HCT116 (cell line): Measurements from ENCODE around the gene NOS1. TPM values are rescaled to one million over a fixed set of nuclear protein-coding genes. Genes with fewer than 3 reads are reported as not detected.
"Not testable (repeated sequence)": the region's sequence is repeated elsewhere in the genome, so short reads cannot be mapped to it uniquely, and the experiment has no call there.

ENCODE experiments used
- ATAC-seq: fragments of 200-7000 bp; cut with Tn5 transposase; 2 replicates; pipeline ENCODE4 v1.9.1; 2020; ENCODE audit warnings: mild to moderate bottlenecking, moderate library complexity
- BruUV-seq: library from RNA; stranded (reverse); fragments of 400-500 nt; replicated peaks from 2 replicates; lab custom pipeline; 2021; lab: Mats Ljungman, UMichigan
- CTCF ChIA-PET: fragments of 300-600 bp; sonication (Branson Sonifier 250); formaldehyde crosslinking; loops from one replicate; lab custom pipeline; 2021; ENCODE audit warnings: antibody characterized with exemption; lab: Charles Lee
- POLR2A ChIA-PET: fragments of 300-600, 350-600 bp; sonication (Branson Sonifier 250); formaldehyde crosslinking; loops from one replicate; lab custom pipeline; 2021; ENCODE audit warnings: antibody characterized with exemption; lab: Charles Lee
- RAD21 ChIA-PET, 2 experiments: fragments of 300-600 bp; sonication (Branson Sonifier 250); formaldehyde crosslinking; loops; one replicate each; lab custom pipeline; 2023; ENCODE audit warnings: low total read pairs in 2 of 2; ENCODE audit not compliant: uncharacterized antibody in 2 of 2, unreplicated experiment in 2 of 2, low non-redundant PET in 1 of 2; lab: Charles Lee
- DNase-seq: peaks from one replicate; pipeline ENCODE4 v3.0.0-alpha.2; 2010; ENCODE audit warnings: low read depth, low spot score
- H2AFZ ChIP-seq: fragments of 200-600 bp; shearing (Covaris generic), sonication (generic); 2 replicates; pipeline ENCODE4 v1.6.1; 2017; ENCODE audit warnings: low read depth, mixed run types, mixed read lengths, antibody characterized with exemption, low read length; ENCODE audit not compliant: poor library complexity, severe bottlenecking
- H3K27ac ChIP-seq: 2 replicates; pipeline ENCODE4 v1.5.1; 2012; ENCODE audit warnings: low read depth, low read length
- H3K27me3 ChIP-seq: fragments of 200-600 bp; sonication (generic); 2 replicates; pipeline ENCODE4 v1.6.1; 2016; ENCODE audit warnings: mixed run types, low read length, mixed read lengths; ENCODE audit not compliant: insufficient read depth
- H3K36me3 ChIP-seq, 2 experiments: fragments of 200-500 bp in 1 of 2; fragments of 200-600 bp in 1 of 2; sonication (Bioruptor generic) in 1 of 2; sonication (generic) in 1 of 2; 2 replicates each; pipeline versions ENCODE4 v1.5.1 to v1.6.1; 2014 to 2016; ENCODE audit warnings: low read length in 2 of 2, inconsistent platforms in 1 of 2, mixed read lengths in 1 of 2, mixed run types in 1 of 2; ENCODE audit not compliant: insufficient read depth in 2 of 2, control insufficient read depth in 1 of 2
- H3K4me1 ChIP-seq, 2 experiments: fragments of 200-600 bp in 1 of 2; sonication (generic) in 1 of 2; 2 replicates each; pipeline versions ENCODE4 v1.5.1 to v1.6.1; 2012 to 2017; ENCODE audit warnings: low read length in 2 of 2, inconsistent platforms in 1 of 2, mild to moderate bottlenecking in 1 of 2, mixed read lengths in 1 of 2, mixed run types in 1 of 2, moderate library complexity in 1 of 2; ENCODE audit not compliant: insufficient read depth in 2 of 2, control insufficient read depth in 1 of 2
- H3K4me2 ChIP-seq: fragments of 200-600 bp; sonication (generic); 2 replicates; pipeline ENCODE4 v1.6.1; 2017; ENCODE audit warnings: mixed run types, low read length, mixed read lengths
- H3K4me3 ChIP-seq, 2 experiments: fragments of 200-600 bp in 1 of 2; sonication (generic) in 1 of 2; replicated peaks in 1 of 2; 2 replicates each; pipeline ENCODE4 v1.5.1; 2011 to 2016; ENCODE audit warnings: low read length in 2 of 2, control low read depth in 1 of 2, low read depth in 1 of 2, mild to moderate bottlenecking in 1 of 2, mixed read lengths in 1 of 2, mixed run types in 1 of 2
- H3K79me2 ChIP-seq: fragments of 200-600 bp; sonication (generic); 2 replicates; pipeline ENCODE4 v1.6.1; 2017; ENCODE audit warnings: mild to moderate bottlenecking, mixed run types, low read length, moderate library complexity, mixed read lengths; ENCODE audit not compliant: insufficient read depth
- H3K9ac ChIP-seq: fragments of 200-600 bp; sonication (generic); 2 replicates; pipeline ENCODE4 v1.6.1; 2016; ENCODE audit warnings: low read length, mixed read lengths
- H3K9me2 ChIP-seq: fragments of 200-600 bp; sonication (generic), shearing (Covaris generic); 2 replicates; pipeline ENCODE4 v1.6.1; 2017; ENCODE audit warnings: mixed run types, mild to moderate bottlenecking, moderate library complexity; ENCODE audit not compliant: insufficient read depth
- H3K9me3 ChIP-seq, 2 experiments: fragments of 200-500 bp in 1 of 2; fragments of 200-600 bp in 1 of 2; sonication (Bioruptor generic) in 1 of 2; sonication (generic) in 1 of 2; 2 replicates each; pipeline ENCODE4 v1.6.1; 2014 to 2017; ENCODE audit warnings: low read length in 2 of 2, mixed read lengths in 2 of 2, inconsistent platforms in 1 of 2, low read depth in 1 of 2, mild to moderate bottlenecking in 1 of 2, mixed run types in 1 of 2, moderate library complexity in 1 of 2; ENCODE audit not compliant: control insufficient read depth in 1 of 2, insufficient read depth in 1 of 2
- H4K20me1 ChIP-seq: fragments of 200-600 bp; sonication (generic), shearing (Covaris generic); 2 replicates; pipeline ENCODE4 v1.6.1; 2017; ENCODE audit warnings: mixed run types, mild to moderate bottlenecking, moderate library complexity; ENCODE audit not compliant: insufficient read depth
- CEBPB ChIP-seq: IDR thresholded peaks from 2 replicates; pipeline ENCODE4 v1.6.1; 2012; ENCODE audit warnings: low read depth
- ELF1 ChIP-seq: IDR thresholded peaks from 2 replicates; pipeline ENCODE4 v1.6.1; 2012; ENCODE audit warnings: low read depth, borderline replicate concordance
- EZH2phosphoT487 ChIP-seq: fragments of 200-600 bp; IDR thresholded peaks from 2 replicates; pipeline ENCODE4 v1.6.1; 2018; ENCODE audit warnings: antibody characterized with exemption, borderline replicate concordance
- FOSL1 ChIP-seq: IDR thresholded peaks from 2 replicates; pipeline ENCODE4 v1.6.1; 2012; ENCODE audit warnings: low read depth
- JUND ChIP-seq: IDR thresholded peaks from 2 replicates; pipeline ENCODE4 v1.6.1; 2012
- POLR2A ChIP-seq: IDR thresholded peaks from 2 replicates; pipeline ENCODE4 v1.7.0; 2011; ENCODE audit warnings: borderline replicate concordance; ENCODE audit not compliant: insufficient read depth, insufficient read length; ENCODE audit errors: extremely low read depth
- SIN3A ChIP-seq: IDR thresholded peaks from 2 replicates; pipeline ENCODE4 v1.6.1; 2012; ENCODE audit warnings: low read depth
- SP1 ChIP-seq: IDR thresholded peaks from 2 replicates; pipeline ENCODE4 v1.6.1; 2012; ENCODE audit warnings: low read depth
- SRF ChIP-seq: IDR thresholded peaks from 2 replicates; pipeline ENCODE4 v1.6.1; 2012; ENCODE audit warnings: low read depth
- intact Hi-C: fragments of 100-400 bp; cut with micrococcal nuclease; formaldehyde crosslinking; loops from 2 replicates; pipeline ENCODE4 v1.10.0; 2022
- total RNA-seq: library from RNA; stranded (reverse); gene quantifications from one replicate; pipeline ENCODE4 v1.2.1, GENCODE V29; 2021; ENCODE audit not compliant: unreplicated experiment
- TF ChIP-seq, protein P1 (sequence below): IDR thresholded peaks from 2 replicates; pipeline ENCODE4 v1.6.1; 2012
- TF ChIP-seq, protein P2 (sequence below): IDR thresholded peaks from 2 replicates; pipeline ENCODE4 v1.6.1; 2012; ENCODE audit warnings: low read depth

Gene NOS1
- total RNA-seq, 1 experiment from 2014 or later = 0.22 TPM

DNA sequence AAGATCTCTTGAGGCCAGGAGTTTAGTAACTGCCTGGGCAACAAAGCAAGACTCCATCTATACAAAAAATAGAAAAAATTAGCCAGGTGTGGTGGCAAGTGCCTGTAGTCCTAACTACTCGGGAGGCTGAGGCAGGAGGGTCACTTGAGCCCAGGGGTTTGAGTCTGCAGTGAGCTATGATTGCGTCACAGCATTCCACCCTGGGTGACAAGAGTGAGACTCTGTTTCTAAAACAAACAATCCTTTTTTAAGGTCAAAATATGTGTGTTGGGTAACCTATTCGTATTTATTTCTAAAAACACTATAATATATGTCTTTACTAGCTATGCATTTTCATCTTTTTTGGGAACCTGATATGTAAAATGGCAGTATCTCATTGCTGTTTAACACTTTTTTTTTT is 178.6 kb downstream of the NOS1 start:
- Histone ChIP-seq H4K20me1 (no peaks in the 10 kb centered on the region), H3K36me3 (peaks cover 19 to 48% of the 10 kb centered on the region in 2 experiments), H3K4me3 (no peak overlapping the region), H3K9me3 (0 out of 4 replicates have a peak, but pooled peaks cover 0 to 3% of the 10 kb centered on the region in 2 experiments), H3K4me2 (no peak overlapping the region), H3K27ac (no peak overlapping the region)
- RAD21 ChIA-PET = no interaction called here
- ATAC-seq = no peak
- TF ChIP-seq JUND = no peak
- TF ChIP-seq, all 23 proteins: peak for 0
- H3K9ac ChIP-seq = no peak overlapping the region
- H3K4me1 ChIP-seq = no peaks in the 10 kb centered on the region
- H3K9me2 ChIP-seq = no peaks in the 10 kb centered on the region
- H2AFZ ChIP-seq = no peak overlapping the region
- POLR2A ChIA-PET = no interaction called here
- no TSS peak for BruUV-seq
- intact Hi-C loops = no loop called here
- no peak for DNase-seq
- H3K27me3 ChIP-seq = no peaks in the 10 kb centered on the region
- H3K79me2 ChIP-seq = peaks cover 12% of the 10 kb centered on the region
- CTCF ChIA-PET = no interaction called here

DNA sequence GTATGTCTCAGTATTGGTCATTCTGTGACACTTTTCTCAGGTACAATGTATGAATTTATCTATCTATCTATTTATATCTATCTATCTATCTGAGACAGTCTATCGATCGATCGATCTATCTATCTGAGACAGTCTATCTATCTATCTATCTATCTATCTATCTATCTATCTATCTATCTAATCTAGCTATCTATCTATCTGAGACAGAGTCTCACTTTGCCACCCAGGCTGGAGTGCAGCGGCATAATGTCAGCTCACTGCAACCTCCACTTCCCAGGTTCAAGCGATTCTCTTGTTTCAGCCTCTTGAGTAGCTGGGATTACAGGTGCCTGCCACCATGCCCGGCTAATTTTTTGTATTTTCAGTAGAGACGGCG is 180.0 kb downstream of the NOS1 start:
- H3K4me2 ChIP-seq, H4K20me1 ChIP-seq, POLR2A ChIA-PET, RAD21 ChIA-PET, BruUV-seq, ATAC-seq, H3K4me1 ChIP-seq, CTCF ChIA-PET, DNase-seq, H2AFZ ChIP-seq, H3K9me2 ChIP-seq, intact Hi-C loops, H3K27ac ChIP-seq, H3K9me3 ChIP-seq, H3K79me2 ChIP-seq, H3K9ac ChIP-seq, H3K27me3 ChIP-seq, H3K4me3 ChIP-seq: not testable (repeated sequence)
- peaks cover 26 to 45% of the 10 kb centered on the region in 2 experiments for H3K36me3 ChIP-seq

DNA sequence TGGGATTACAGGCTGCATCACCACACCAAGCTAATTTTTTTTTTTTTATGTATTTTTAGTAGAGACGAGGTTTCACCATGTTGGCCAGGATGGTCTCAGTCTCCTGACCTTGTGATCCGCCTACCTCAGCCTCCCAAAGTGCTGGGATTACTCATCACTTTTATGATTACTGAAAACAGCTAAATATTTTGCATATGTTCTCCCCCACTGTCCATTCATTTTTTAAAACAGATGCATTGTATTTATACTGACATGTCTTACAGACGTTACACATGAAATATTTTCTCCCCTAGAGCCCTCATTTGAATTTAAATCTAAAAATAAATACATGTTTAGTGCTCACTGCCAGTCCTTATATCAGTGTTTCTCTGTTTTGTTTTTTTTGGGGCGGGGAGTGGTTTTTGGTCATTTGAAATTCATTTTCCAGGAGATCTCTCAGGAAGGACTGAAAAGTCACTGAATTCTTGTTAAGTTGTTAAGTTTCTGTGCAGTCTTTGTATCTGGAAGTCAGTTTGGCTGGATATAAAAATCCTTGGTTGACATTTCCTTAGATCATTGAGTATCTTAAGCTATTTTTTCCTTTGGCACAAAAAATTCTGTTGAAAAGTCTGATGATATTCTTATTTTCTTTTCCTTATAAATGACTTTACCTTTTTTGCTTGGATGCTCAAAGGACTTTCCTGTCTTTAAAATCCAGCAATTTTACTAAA is 180.5 kb downstream of the NOS1 start:
- intact Hi-C loops = no loop called here
- Histone ChIP-seq H2AFZ (no peak overlapping the region), H3K27me3 (no peaks in the 10 kb centered on the region), H3K4me3 (no peak overlapping the region), H3K36me3 (peaks cover 27 to 44% of the 10 kb centered on the region in 2 experiments), H3K4me2 (no peak overlapping the region), H3K9me2 (no peaks in the 10 kb centered on the region), H4K20me1 (no peaks in the 10 kb centered on the region), H3K9me3 (0 out of 4 replicates have a peak, but pooled peaks cover 0 to 3% of the 10 kb centered on the region in 2 experiments), H3K79me2 (peaks cover 3% of the 10 kb centered on the region; the same call in 1 of the 2 replicates), H3K4me1 (no peaks in the 10 kb centered on the region), H3K27ac (no peak overlapping the region), H3K9ac (no peak overlapping the region)
- ATAC-seq = no peak
- ChIA-PET POLR2A (no interaction called here), CTCF (no interaction called here), RAD21 (no interaction called here)
- no peak for DNase-seq
- no TSS peak for BruUV-seq
- TF ChIP-seq SRF (no peak), EZH2phosphoT487 (no peak), CEBPB (no peak), SP1 (no peak), ELF1 (no peak), SIN3A (no peak), JUND (no peak), POLR2A (no peak), FOSL1 (no peak)
- TF ChIP-seq, protein P1, sequence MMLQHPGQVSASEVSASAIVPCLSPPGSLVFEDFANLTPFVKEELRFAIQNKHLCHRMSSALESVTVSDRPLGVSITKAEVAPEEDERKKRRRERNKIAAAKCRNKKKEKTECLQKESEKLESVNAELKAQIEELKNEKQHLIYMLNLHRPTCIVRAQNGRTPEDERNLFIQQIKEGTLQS = no peak
- TF ChIP-seq, protein P2, sequence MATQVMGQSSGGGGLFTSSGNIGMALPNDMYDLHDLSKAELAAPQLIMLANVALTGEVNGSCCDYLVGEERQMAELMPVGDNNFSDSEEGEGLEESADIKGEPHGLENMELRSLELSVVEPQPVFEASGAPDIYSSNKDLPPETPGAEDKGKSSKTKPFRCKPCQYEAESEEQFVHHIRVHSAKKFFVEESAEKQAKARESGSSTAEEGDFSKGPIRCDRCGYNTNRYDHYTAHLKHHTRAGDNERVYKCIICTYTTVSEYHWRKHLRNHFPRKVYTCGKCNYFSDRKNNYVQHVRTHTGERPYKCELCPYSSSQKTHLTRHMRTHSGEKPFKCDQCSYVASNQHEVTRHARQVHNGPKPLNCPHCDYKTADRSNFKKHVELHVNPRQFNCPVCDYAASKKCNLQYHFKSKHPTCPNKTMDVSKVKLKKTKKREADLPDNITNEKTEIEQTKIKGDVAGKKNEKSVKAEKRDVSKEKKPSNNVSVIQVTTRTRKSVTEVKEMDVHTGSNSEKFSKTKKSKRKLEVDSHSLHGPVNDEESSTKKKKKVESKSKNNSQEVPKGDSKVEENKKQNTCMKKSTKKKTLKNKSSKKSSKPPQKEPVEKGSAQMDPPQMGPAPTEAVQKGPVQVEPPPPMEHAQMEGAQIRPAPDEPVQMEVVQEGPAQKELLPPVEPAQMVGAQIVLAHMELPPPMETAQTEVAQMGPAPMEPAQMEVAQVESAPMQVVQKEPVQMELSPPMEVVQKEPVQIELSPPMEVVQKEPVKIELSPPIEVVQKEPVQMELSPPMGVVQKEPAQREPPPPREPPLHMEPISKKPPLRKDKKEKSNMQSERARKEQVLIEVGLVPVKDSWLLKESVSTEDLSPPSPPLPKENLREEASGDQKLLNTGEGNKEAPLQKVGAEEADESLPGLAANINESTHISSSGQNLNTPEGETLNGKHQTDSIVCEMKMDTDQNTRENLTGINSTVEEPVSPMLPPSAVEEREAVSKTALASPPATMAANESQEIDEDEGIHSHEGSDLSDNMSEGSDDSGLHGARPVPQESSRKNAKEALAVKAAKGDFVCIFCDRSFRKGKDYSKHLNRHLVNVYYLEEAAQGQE = no peak
